GM19463 (cell line): ENCODE measurements around the gene POGLUT2.

Experiments
- ATAC-seq: cut with Tn5 transposase; IDR thresholded peaks from one replicate; pipeline ENCODE4 v1.9.1; 2021; ENCODE audit warnings: mild to moderate bottlenecking, moderate library complexity; ENCODE audit not compliant: unreplicated experiment

POGLUT2 gene

GRCh38 chr13:102771298-102772041 lies 27.3 kb downstream of the POGLUT2 start:
- no peak for ATAC-seq

- ATAC-seq: no peak
Observed at GRCh38 chr13:102770435-102770834, 28.3 kb downstream of the POGLUT2 start.

- no peak for ATAC-seq
Observed at GRCh38 chr13:102769679-102770078, 29.1 kb downstream of the POGLUT2 start.

- ATAC-seq: no peak
Observed at GRCh38 chr13:102768909-102769308, 29.9 kb downstream of the POGLUT2 start.

GRCh38 chr13:102763741-102764140 lies 35.0 kb downstream of the POGLUT2 start:
- ATAC-seq: no peak

GRCh38 chr13:102761071-102761470 lies 37.7 kb downstream of the POGLUT2 start:
- ATAC-seq: no peak

GRCh38 chr13:102758842-102759241 lies 39.9 kb downstream of the POGLUT2 start:
- no peak for ATAC-seq

GRCh38 chr13:102757006-102757405 lies 41.8 kb downstream of the POGLUT2 start:
- ATAC-seq: no peak

GRCh38 chr13:102751886-102752285 lies 46.9 kb downstream of the POGLUT2 start:
- no peak for ATAC-seq

GRCh38 chr13:102742506-102742905 lies 56.3 kb downstream of the POGLUT2 start:
- ATAC-seq: no peak

- no peak for ATAC-seq
Observed at GRCh38 chr13:102742101-102742500, 56.7 kb downstream of the POGLUT2 start.
